ENCODE measurements around the gene PFDN4. TPM values are rescaled to one million over a fixed set of nuclear protein-coding genes. Genes with fewer than 3 reads are reported as not detected.

Gene PFDN4
- total and polyA plus RNA-seq, 2 of the 4 experiments (the other 2 are of a cell fraction), result 14.9 to 93.2 TPM

DNA sequence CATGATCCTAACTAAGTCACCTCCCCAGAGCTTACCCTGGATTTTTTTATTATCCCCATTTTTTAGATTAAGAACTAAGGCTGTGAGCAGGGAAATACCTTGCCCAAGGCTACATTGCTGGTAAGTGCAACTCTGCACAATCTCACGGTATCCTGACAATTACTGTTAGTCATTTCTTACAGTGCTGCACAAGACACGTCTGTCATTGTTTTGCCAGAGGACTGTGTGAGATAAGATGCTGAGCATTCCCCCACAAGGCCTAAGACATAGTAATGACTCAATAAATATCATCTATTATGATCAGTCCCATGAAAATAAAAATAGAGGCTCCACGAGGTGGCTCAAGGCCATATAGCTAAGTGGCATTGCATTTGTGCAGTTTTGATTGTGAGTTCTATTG is 21.0 kb downstream of the PFDN4 start:
- H3K4me1 ChIP-seq (ENCODE audit: control insufficient read depth, insufficient read depth, low read length), result peaks cover 4% of the 10 kb centered on the region; the same call in 1 of the 2 replicates
- H3K4ac ChIP-seq (ENCODE audit: low read depth, low read length), result no peak overlapping the region
- WGBS, 2 experiments (ENCODE audit: extremely low coverage in 2 of 2, insufficient read length in 1 of 2), result no CpG with 5 or more reads among the region's 3 CpGs
- no peak overlapping the region for H3K18ac ChIP-seq (ENCODE audit: low read depth, low read length)
- H3K4me2 ChIP-seq (ENCODE audit: low read depth, low read length), result no peak overlapping the region
- no peak overlapping the region for H2BK20ac ChIP-seq (ENCODE audit: low read depth, low read length)
- no peaks in the 10 kb centered on the region for H3K79me1 ChIP-seq (ENCODE audit: low read depth in 1 of 2, low read length in 2 of 2)
- no TSS peak for BruUV-seq (replicated peaks)
- H3K36me3 ChIP-seq (ENCODE audit: control insufficient read depth, insufficient read depth, low read length), result no peaks in the 10 kb centered on the region
- H3K9me3 ChIP-seq (ENCODE audit: control insufficient read depth, insufficient read depth, low read length), result peaks cover 2% of the 10 kb centered on the region; the same call in 1 of the 2 replicates
- no peak overlapping the region for H2AK9ac ChIP-seq (replicated peaks; ENCODE audit: low read depth, low read length, poor library complexity)
- dilution Hi-C loops (cut with HindIII; ENCODE audit: low sequenced_read_pairs, unreplicated experiment) (no loop called here), in situ Hi-C loops (cut with MboI; ENCODE audit: low sequenced_read_pairs) (no loop called here), intact Hi-C loops (cut with micrococcal nuclease) (loop anchor here (10.0 kb wide), 1 partner anchor 116 kb away; no protein-coding TSS in a partner anchor)
- no peak overlapping the region for H3K23ac ChIP-seq (ENCODE audit: low read depth, low read length)
- H4K91ac ChIP-seq (ENCODE audit: insufficient read depth, low read depth, low read length), result no peak overlapping the region
- H2BK5ac ChIP-seq (ENCODE audit: low read depth, low read length, poor library complexity, severe bottlenecking), result no peak overlapping the region
- peak; percentile 24 for DNase-seq
- H2BK15ac ChIP-seq (ENCODE audit: low read depth, low read length), result no peak overlapping the region
- H3K27ac ChIP-seq (ENCODE audit: insufficient read depth, low read length), result no peak overlapping the region
- ATAC-seq (ENCODE audit: low read depth), result peak; percentile 48
- no peak overlapping the region; the same call in 1 of the 2 replicates for H3K14ac ChIP-seq (replicated peaks; ENCODE audit: low read depth, low read length)
- TF ChIP-seq MXI1 (IDR thresholded peaks at IDR 0.05; ENCODE audit: borderline replicate concordance, low read depth, low read length), result no peak
- no peak for TF ChIP-seq RAD21 (IDR thresholded peaks at IDR 0.05; ENCODE audit: low read length)
- TF ChIP-seq, protein P1, sequence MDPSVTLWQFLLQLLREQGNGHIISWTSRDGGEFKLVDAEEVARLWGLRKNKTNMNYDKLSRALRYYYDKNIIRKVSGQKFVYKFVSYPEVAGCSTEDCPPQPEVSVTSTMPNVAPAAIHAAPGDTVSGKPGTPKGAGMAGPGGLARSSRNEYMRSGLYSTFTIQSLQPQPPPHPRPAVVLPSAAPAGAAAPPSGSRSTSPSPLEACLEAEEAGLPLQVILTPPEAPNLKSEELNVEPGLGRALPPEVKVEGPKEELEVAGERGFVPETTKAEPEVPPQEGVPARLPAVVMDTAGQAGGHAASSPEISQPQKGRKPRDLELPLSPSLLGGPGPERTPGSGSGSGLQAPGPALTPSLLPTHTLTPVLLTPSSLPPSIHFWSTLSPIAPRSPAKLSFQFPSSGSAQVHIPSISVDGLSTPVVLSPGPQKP (IDR thresholded peaks at IDR 0.05; ENCODE audit: borderline replicate concordance, low read depth, low read length), result no peak
- TF ChIP-seq CHD1 (IDR thresholded peaks at IDR 0.05; ENCODE audit: low read depth, low read length), result no peak
- no peak overlapping the region for H2BK120ac ChIP-seq (ENCODE audit: low read depth, low read length)
- H4K8ac ChIP-seq (ENCODE audit: low read depth in 2 of 2, low read length in 2 of 2), result no peak overlapping the region
- no peak overlapping the region for H3K4me3 ChIP-seq (ENCODE audit: insufficient read depth, low read depth, low read length)
- no peak overlapping the region for H3K56ac ChIP-seq (ENCODE audit: extremely low read depth, insufficient read depth, low read length)
- no peaks in the 10 kb centered on the region for H3K27me3 ChIP-seq (ENCODE audit: control insufficient read depth, insufficient read depth, low read length)
- no peak overlapping the region for H3K9ac ChIP-seq (ENCODE audit: low read depth, low read length)
- H3K9me1 ChIP-seq (ENCODE audit: insufficient read depth, low read length), result no peaks in the 10 kb centered on the region
- no peak overlapping the region for H2AFZ ChIP-seq (replicated peaks; ENCODE audit: low read length, poor library complexity)
- no peak overlapping the region for H4K5ac ChIP-seq (ENCODE audit: low read depth, low read length)
- POLR2A ChIA-PET (ENCODE audit: unreplicated experiment), result no interaction called here
- CTCF ChIA-PET, result interaction anchor here (0.6 kb wide), 1 partner anchor 325 kb away, joined by 3 read pairs; no protein-coding TSS in a partner anchor
- no peak overlapping the region for H2AK5ac ChIP-seq (ENCODE audit: low read depth, low read length)
- H4K20me1 ChIP-seq (ENCODE audit: insufficient read depth, low read length), result no peaks in the 10 kb centered on the region
